ENCODE data around the gene FLAD1.

- TF ChIP-seq POLR2A (IDR thresholded peaks at IDR 0.05), result no peak
- TF ChIP-seq CTCF (IDR thresholded peaks at IDR 0.05), result no peak
Observed at GRCh38 chr1:154992721-154993571, 9.8 kb downstream of the FLAD1 start.

All from ovary (tissue), 3 donors.